Loucy (cell line): ENCODE measurements around the gene TOLLIP.

Experiments
- CTCF ChIP-seq: fragments of 200-600 bp; sonication (generic); conservative IDR thresholded peaks from 2 replicates; pipeline ENCODE4 v1.5.1; 2014; ENCODE audit warnings: mild to moderate bottlenecking, antibody characterized with exemption, low read length
- EZH2phosphoT487 ChIP-seq: fragments of 200-600 bp; IDR thresholded peaks from 2 replicates; pipeline ENCODE4 v1.6.1; 2018; ENCODE audit warnings: antibody characterized with exemption, mild to moderate bottlenecking, moderate library complexity, borderline replicate concordance

- TF ChIP-seq CTCF (no peak), EZH2phosphoT487 (no peak)
Measured at GRCh38 chr11:1279674-1280055, 29.8 kb downstream of the TOLLIP start.
